Suppressor macrophage treated with lipopolysaccharide for 1 hour (primary cell): ENCODE measurements around the gene UBAC2.

Experiments used
- DNase-seq, 3 donors: peaks; one replicate each; pipeline ENCODE4 v3.0.0-alpha.2; 2020 to 2022

The UBAC2 gene, protein sequence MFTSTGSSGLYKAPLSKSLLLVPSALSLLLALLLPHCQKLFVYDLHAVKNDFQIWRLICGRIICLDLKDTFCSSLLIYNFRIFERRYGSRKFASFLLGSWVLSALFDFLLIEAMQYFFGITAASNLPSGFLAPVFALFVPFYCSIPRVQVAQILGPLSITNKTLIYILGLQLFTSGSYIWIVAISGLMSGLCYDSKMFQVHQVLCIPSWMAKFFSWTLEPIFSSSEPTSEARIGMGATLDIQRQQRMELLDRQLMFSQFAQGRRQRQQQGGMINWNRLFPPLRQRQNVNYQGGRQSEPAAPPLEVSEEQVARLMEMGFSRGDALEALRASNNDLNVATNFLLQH

DNA sequence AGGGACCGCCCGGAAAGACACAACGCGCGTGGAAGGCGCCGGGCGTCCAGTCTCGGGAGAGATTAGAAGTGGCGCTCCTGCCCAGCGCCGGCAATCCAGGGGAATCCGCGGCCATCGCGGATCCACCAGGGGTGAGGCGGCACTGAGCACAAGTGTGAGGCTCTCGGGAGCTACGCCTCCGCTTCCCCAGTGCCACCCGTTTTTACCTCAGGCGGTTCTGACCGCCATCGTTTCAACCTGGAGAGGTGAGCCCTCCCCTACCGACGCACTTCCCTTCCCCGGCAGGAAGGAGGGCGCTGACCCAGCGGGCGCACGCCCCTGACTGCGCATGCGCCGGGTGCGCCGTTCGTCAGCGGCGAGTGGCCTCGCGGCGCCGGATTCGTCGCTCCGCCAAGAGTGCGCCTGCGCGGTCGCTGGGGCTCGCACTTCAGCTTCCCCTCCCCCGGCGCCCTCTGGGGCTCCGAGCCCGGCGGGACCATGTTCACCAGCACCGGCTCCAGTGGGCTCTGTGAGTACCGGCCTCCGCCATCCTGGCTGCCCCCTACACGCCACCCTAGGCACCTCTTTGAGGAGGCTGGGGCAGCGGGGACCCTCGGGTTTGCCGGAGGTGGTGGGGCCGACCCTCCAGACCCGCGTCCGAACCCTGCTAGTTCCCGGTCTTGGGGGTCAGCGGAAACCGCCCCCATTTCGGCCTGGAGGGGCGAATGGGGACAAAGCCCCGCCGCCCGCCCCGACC is at the start of gene UBAC2:
Gene UBAC2 (plus strand): TSS at position 423 of the 736 bp plus-strand sequence. CDS start 55 bp downstream, at position 478.
- DNase-seq = peak; percentile 97 to 99 (median 99)

DNA sequence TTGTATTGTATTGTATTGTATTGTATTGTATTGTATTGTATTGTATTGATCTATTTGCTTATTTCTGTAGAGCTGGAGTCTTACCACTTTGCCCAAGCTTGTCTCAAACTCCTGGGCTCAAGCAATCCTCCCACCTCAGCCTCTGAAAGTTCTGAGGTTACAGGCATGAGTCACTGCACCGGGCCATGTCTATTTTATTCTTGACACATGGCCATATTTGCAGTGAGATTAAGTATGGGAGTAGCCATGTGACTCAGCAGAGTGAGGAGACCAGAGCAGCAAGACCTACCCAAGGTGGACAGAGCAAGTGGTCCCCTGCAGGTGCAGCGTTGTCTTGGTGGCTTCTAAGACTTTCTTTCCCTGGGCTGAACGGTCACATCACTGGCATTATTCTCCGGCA is 49.1 kb upstream of the UBAC2 start:
- peak in 1 of 3 donors; percentile 22 for DNase-seq

DNA sequence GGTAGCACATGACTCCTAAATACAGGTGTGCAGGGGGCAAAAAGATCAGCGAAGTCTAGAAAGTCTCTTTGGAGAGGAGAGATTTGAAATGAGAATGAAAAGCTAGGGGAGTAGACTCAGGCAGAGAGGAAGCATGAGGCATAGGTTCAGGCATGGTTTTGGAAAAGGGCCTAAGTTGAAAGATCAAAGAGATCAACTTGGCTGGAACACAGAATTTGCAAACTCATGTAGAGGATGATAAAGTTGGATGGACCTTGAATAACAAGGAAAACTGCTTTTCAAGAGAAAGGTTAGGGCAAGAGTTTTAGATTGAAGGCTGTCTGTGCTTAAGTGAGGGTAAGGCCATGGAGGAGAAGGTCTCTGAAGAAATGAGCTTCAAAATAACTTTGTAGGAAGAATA is 47.4 kb upstream of the UBAC2 start:
- DNase-seq = no peak

DNA sequence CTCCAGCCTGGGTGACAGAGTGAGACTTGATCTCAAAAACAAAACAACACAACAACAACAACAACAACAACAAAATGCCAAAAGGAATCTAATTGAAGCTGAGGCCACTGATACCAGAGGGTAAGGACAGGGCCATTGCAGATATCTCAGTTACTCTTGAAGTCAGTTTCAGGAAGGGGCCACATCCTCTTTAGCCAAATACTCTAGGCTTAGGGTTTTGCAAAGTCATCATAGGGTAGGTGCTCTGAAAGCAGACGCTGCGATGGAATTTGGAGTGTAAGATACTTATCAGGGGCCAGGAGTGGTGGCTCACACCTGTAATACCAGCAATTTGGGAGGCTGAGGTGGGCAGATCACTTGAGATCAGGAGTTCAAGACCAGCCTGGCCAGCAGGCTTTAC is 46.6 kb upstream of the UBAC2 start:
- peak in 1 of 3 donors; percentile 19 for DNase-seq

DNA sequence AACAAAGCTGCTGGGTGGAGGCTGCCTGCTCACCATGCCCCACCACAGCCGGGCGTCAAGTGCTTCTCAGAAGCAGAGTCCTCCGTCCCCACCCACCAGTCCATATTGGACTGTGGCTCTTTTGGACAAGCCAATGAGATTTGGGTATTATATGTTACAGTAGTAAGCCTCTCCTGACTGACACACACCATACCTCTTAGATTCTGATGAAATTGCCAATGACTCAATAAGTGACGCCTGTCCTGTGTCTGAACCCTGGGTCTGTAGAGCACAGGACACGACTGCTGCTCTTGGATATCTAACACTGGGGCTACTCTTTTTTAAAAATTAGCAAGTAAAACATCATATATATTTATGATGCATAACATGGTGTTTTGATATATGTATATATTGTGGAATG is 44.8 kb upstream of the UBAC2 start:
- DNase-seq = peak in 1 of 3 donors; percentile 23

DNA sequence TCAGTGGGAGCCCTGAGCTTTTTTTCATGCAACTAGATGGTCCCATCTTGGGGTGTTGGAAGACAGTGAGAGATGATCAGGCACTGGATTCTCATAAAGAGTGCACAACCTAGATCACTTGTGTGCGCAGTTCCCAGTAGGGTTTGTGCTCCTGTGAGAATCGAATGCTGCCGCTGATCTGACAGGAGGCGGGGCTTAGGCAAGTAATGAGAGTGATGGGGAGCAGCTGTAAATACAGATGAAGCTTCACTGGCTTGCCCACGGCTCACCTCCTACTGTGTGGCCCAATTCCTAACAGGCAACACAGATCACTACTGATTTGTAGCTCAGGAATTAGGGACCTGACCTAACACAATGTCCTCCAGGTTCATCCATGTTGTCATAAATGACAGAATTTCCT is 43.6 kb upstream of the UBAC2 start:
- DNase-seq = no peak

DNA sequence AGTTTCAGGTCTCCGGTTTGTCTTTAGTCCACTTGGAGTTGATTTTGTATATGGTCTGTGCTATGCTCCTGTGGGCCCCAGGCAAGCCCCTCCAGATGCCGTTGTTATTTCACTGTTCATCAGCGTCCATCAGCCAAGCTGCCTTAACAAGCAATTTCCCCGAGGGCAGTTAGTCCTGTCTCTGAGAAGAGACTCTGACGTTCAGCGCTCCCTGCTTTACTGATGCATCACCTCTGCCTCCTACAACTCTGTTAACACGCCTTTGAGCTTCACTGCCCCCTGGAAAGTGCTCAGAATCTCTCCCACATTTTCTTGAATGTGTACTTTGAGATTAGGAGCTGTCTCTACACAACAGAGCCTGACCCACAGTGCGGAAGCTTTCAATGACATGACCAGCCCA is 41.8 kb upstream of the UBAC2 start:
- DNase-seq = no peak

DNA sequence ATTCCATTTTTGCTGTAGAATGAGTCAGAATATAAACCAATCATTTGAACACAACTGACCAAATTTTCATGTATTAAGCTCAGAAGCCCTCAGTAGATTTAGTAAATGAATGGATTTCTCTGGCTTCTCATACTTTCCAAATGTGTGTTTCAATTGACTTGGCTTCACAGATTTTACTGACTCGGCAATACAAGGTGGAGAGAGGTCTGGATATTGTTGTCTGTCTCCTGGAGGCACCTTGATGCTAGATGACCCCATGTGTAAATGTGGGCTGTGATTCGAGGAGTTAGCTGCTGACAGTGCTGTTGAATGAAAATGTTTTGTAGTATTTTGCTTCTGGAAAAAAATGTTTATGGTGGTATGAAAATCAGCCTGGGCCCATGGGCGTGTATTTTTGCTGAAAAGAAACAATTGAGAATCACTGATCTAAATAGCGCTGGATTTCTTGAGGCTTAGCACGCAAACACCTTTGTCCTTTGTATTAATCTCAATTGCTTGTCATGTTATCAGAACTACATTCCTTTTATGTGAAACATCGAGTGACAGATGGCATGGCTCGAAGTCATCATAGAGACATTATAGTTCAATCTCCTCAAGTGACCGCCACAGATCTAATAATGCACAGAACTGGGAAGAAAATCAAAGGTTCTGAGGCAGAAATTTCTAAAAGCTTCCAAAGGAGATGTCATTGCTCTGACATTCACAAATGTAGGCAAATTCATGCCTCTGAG is 41.2 kb upstream of the UBAC2 start:
- DNase-seq = no peak

DNA sequence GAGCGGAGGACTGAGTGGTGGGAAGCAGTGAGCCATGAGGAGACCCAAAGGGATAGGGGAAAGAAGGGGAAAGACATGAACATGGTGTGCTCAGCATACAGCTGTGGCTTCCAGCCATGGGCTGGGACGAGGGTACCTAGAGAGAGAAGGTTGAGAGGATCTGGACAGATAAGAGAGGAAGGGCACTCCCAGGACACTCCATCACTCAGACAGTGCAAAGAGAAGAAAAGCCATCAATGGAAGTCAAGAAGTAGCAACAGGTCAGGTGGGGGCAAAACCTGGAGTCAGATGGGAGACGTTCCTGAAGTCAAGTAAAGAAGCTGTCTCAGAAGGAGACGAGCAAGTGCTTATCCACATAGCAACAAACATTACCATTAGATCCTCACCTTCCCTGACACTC is 40.2 kb upstream of the UBAC2 start:
- no peak for DNase-seq

DNA sequence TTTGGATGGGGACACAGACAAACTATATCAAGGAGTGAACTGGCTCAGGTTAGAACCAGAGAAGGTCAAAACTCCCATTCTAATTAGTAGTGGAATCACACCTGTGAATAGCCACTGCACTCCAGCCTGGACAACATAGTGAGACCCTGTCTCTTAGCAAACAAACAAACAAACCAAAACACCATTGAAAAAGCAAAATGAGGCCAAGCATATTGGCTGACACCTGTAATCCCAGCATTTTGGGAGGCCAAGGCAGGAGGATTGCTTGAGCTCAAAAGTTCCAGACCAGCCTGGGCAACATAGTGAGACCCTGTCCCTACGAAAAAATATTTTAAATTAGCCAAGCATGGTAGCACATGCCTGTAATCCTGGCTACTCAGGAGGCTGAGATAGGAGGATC is 39.1 kb upstream of the UBAC2 start:
- DNase-seq = no peak

DNA sequence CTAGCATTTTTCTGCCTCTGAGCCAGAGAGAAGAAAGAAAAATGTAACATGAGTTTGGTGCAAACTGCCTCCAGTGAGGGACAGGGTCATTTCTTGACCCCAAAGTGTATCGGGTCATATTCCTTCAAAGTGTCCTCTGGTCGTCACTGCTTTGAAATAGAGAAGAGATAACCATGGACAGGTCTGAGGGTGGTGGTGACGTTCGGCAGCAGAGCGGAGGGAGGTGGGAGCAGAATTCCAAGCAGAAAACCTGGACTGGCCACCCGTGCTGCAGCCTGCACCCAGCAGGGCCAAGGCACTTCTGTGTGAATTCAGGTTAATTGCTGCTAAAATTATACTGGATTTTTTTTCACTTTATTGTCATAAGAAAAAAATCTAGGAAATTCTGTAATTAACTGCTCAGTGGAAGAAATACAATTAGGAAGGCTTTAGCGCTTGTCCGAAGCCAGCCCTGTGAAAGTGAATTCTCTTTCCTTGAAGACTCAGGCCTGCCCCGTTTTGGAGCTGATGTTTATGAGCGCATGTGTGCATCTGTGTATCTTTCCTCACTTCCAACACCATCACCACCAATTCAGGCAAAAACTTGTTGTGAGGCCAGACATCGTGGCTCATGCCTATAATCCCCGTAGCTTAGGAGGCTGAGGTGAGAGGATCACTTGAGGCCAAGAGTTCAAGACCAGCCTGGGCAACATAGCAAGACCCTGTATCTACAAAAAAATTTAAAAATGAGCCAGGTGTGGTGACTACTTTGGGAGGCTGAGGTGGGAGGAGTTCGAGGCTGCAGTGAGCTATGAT is 37.9 kb upstream of the UBAC2 start:
- no peak for DNase-seq

DNA sequence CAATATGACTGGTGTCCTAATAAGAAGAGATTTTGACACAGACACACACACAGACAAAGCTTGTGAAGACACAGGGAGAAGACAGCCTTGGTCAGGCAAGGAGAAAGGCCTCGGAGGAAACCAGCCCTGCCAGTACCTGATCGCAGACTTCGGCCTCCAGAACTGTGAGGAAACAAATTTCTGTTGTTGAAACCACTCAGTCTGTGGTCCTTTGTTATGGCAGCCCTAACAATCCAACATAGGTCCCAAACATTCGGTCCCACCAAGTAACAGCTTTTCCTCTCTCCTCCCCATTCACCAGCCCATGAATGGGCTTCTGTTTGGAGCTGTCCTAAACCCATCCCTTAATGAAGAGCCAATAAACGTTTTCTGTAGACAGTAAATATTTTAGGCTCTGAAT is 36.4 kb upstream of the UBAC2 start:
- no peak for DNase-seq

DNA sequence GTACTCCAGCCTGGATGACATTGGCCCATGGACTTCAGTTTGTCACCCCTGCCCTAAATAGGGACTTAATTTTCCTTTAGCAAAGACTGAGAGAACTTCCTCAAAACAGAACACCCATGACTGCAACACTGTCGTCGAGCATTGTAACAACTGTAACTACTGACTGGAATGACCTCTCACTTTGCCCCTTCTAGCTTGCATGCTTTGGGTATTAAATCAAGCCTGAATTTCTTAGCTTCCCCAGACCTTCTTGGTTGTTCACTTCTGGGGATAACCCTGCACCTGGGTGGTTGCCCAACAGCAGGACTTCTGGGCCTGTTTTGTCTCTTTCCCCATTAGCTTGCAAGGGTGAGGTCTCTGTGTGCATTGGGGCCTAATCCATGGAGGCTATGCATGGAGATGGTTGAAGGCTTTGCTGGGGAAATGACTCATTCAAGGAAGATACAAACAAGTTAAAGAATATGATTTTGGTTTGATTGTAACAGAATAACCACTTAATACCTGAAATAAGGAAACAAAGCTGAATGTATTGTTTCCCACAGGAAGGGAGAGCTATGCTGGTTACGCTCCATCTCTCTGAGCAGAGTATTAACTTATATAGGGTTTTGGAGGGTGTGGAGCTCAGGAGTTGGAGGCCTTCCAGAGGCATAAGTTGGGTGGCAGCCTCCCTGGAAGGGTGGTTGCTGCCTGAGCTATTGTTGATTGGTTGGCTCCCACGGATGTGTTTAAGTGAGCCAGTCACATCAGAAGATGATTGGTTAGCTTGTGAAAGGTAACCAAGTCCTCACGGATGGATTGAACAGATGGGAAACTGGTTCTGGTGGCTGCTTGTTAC is 34.7 kb upstream of the UBAC2 start:
- peak in 1 of 3 donors; percentile 24 for DNase-seq

DNA sequence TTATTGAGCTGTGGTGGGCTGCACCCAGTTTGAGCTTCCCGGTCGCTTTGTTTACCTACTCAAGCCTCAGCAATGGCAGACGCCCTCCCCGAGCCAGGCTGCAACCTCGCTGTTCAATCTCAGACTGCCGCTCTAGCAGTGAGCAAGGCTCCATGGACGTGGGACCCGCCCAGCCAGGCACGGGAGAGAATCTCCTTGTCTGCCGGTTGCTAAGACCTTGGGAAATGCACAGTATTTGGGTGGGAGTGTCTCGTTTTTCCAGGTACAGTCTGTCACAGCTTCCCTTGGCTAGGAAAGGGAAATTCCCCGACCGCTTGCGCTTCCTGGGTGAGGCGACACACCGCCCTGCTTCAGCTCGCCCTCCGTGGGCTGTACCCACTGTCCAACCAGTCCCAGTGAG is 27.7 kb upstream of the UBAC2 start:
- DNase-seq = no peak

DNA sequence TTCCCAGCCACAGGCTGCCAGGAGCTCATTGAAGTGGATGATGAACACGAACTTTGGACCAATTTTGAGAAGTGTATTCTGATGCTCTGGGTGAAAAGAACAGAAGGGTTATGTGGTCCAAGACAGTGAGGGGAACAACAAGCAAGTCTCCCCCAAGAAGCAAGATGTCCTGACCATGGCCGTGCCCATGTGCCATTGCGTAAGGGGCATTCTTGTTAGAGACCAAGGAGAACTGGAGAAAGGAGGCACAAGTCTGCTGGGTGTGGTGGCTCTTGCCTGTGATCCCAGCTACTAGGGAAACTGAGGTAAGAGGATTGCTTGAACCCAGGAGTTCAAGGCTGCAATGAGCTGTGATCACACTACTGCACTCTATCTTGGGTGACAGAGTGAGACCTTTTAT is 27.0 kb upstream of the UBAC2 start:
- DNase-seq = no peak

DNA sequence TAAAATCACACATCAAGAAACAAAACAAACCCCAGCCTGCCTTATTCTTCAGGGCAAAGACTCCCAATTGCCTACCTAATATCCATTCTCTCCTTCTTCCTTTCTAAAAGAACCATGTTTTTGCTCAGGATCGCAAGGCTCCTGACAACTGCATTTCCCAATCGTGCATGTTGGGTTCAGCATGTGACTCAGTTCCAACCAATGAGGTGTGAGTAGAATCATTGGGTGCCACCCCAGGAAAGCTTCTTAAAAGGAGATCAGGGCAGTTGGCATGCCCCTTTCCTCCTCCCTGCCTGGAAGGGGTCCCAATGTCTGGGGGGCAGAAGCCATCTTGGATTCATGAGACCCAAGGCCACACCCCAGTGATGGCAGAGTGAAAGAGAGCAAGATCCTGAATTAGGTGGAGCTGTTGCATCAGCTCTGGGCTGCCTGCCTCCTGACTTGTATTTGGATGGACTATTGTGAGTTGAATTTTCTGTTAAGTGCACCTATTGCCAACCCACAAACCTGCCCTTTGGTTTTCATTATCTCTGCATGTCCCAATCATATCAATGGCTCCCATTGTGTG is 26.0 kb upstream of the UBAC2 start:
- DNase-seq = peak in 1 of 3 donors; percentile 40

DNA sequence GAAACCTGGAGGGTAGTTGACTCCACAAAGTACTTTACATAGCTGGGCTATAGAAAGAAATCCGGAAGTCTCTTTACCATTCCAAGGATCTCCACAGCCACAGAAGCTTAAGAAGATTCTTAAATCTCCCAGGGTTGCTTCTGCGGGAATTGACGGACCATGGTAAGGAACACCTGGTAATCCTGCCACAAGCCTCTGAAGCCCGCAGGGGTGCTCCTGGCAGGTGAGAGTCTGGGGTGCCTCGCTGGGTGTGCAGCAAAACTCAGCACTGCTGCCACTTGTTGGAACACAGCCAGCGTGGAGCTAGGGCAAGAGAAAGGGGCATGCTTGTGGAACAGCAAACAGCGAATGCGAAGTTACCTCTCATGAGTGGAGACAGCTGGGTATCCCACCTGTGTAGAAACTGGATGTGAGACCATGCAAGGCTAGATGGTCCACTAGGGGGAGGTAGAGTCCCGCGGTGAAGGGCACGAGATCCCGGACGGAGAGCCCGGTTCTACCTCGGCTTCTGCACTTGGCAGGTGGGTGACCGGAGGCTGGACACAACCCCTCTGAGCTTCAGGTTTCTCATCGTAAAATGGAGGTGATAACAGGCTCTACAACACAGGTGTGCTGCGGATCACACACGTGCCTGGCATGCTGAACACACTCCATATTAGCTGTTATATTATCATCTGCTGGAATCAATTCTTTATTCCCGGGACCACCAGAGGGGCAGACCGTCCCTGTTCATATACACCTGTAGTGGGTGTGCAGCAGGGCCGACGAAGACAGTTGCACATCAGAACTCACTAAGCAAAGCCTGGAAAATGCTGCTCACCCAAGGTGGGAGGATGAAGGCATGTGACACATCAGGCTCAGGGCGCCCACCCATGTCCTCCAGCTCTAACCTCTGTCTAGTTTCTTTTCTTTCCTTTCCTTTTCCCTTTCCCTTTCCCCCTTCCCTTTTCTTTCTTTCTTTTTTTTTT is 24.1 kb upstream of the UBAC2 start:
- DNase-seq = peak; percentile 65 to 88 (median 83)

DNA sequence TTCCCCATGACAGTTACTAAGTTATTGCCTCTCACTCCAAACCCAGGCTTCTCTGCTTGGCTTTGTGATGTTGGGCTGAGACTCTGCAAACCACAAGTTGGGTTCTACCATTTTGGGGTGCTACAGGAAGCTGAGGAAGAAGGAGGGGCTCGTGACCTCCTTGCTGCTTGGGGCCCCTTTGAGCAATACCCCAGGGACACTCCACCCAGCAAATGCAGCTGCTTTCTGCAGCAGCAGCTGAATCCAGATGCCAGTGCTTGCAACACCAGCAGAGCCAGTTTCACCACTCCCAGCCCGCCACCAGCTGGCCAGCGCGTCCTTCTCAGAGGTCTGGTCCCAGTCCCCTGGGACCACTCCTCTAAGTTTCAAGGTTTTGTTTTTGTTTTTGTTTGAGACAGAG is 22.0 kb upstream of the UBAC2 start:
- peak in 1 of 3 donors; percentile 23 for DNase-seq

DNA sequence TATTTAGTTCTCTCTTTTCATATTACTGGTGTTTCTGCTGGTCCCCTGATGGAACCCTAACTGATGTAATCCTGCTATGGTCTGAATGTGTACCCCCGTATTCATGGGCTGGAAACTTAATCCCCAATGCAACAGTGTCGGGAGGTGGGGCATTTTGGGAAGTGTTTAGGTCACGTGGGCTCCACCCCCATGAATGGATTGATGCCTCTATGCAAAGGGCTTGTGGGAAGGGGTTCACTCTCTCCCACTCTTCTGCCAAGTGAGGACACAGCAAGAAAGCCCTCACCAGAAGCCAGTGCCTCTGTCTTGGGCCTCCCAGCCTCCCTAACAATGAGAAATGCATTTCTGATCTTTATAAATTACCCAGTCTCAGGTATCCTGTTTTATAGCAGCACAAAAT is 21.2 kb upstream of the UBAC2 start:
- no peak for DNase-seq

DNA sequence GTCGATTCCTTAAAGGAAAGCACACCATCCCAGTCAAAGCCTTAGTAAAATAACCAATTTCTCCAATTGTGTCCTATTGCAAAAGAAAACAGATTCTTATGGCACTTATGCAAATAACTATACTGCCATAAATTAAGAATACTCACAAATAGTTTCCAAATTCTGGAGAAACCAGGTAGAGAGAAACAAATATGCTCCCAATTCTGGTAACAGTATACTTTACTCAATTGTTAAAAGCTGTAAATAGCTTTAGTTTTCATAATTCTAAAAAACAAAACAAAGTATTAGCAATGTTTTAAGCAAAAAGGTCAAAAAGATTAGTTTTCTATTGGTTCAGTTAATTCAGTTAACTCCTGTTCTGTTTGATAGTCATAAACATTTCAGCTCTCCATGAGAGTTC is 18.2 kb upstream of the UBAC2 start:
- DNase-seq = no peak
